GM18520 (cell line): ENCODE data around the gene BRD3.

ENCODE experiments used
- ATAC-seq: cut with Tn5 transposase; IDR thresholded peaks from one replicate; pipeline ENCODE4 v1.9.1; 2021; ENCODE audit not compliant: unreplicated experiment

Gene BRD3

GRCh38 chr9:134040176-134040565, 27.7 kb downstream of the BRD3 start:
- ATAC-seq: no peak

GRCh38 chr9:134039386-134040175, 28.2 kb downstream of the BRD3 start:
- no peak for ATAC-seq

GRCh38 chr9:134037641-134038040, 30.2 kb downstream of the BRD3 start:
- no peak for ATAC-seq

- ATAC-seq: no peak
Measured at GRCh38 chr9:134036130-134036529, 31.7 kb downstream of the BRD3 start.

GRCh38 chr9:134035041-134036039, 32.5 kb downstream of the BRD3 start:
- ATAC-seq: no peak

- ATAC-seq: no peak
Measured at GRCh38 chr9:134034215-134035040, 33.4 kb downstream of the BRD3 start.

- no peak for ATAC-seq
Measured at GRCh38 chr9:134033516-134034214, 34.2 kb downstream of the BRD3 start.

- no peak for ATAC-seq
Measured at GRCh38 chr9:134032456-134033222, 35.2 kb downstream of the BRD3 start.

- no peak for ATAC-seq
Measured at GRCh38 chr9:134031783-134032182, 36.0 kb downstream of the BRD3 start.

GRCh38 chr9:134030821-134031470, 36.9 kb downstream of the BRD3 start:
- no peak for ATAC-seq

- no peak for ATAC-seq
Measured at GRCh38 chr9:134029248-134030226, 38.3 kb downstream of the BRD3 start.

- ATAC-seq: no peak
Measured at GRCh38 chr9:134028575-134029247, 39.1 kb downstream of the BRD3 start.

- ATAC-seq: no peak
Measured at GRCh38 chr9:134028076-134028475, 39.8 kb downstream of the BRD3 start.

- ATAC-seq: no peak
Measured at GRCh38 chr9:134027561-134027960, 40.3 kb downstream of the BRD3 start.

GRCh38 chr9:134026981-134027380, 40.8 kb downstream of the BRD3 start:
- ATAC-seq: no peak

- no peak for ATAC-seq
Measured at GRCh38 chr9:134026581-134026980, 41.2 kb downstream of the BRD3 start.
